Psoas muscle (tissue), 8 donors: Measurements from ENCODE around the gene PTTG2. TPM values are rescaled to one million over a fixed set of nuclear protein-coding genes. Genes with fewer than 3 reads are reported as not detected.

ENCODE experiments used
- ATAC-seq, 4 donors: fragments of 200-7000 bp; cut with Tn5 transposase; one replicate each; pipeline ENCODE4 v1.9.1; 2020; ENCODE audit warnings: moderate library complexity in 3 of 4, mild to moderate bottlenecking in 2 of 4
- DNase-seq, 2 donors: peaks; one replicate each; pipeline ENCODE4 v3.0.0-alpha.2; 2020
- H3K27ac ChIP-seq: fragments of 200-600 bp; one replicate; pipeline ENCODE4 v1.8.0; 2022
- H3K27me3 ChIP-seq, 3 donors: fragments of 200-600 bp in 1 of 3; one replicate each; pipeline versions ENCODE4 v1.6.1 to v1.8.0; 2013 to 2022; ENCODE audit warnings: low read length in 2 of 3, mild to moderate bottlenecking in 2 of 3, moderate library complexity in 1 of 3; ENCODE audit not compliant: insufficient read depth in 3 of 3
- H3K36me3 ChIP-seq, 2 donors: fragments of 200-600 bp in 1 of 2; one replicate each; pipeline versions ENCODE4 v1.6.1 to v1.8.0; 2013 to 2022; ENCODE audit warnings: low read depth in 1 of 2, mild to moderate bottlenecking in 1 of 2, moderate library complexity in 1 of 2; ENCODE audit not compliant: insufficient read depth in 1 of 2
- H3K4me1 ChIP-seq: fragments of 200-600 bp; one replicate; pipeline ENCODE4 v1.8.0; 2022
- H3K4me3 ChIP-seq: fragments of 200-600 bp; one replicate; pipeline ENCODE4 v1.8.0; 2022; ENCODE audit warnings: mild to moderate bottlenecking
- H3K9me3 ChIP-seq: fragments of 200-600 bp; one replicate; pipeline ENCODE4 v1.8.0; 2022
- CTCF ChIP-seq: fragments of 200-600 bp; IDR thresholded peaks from one replicate; pipeline ENCODE4 v1.8.0; 2022; ENCODE audit warnings: antibody characterized with exemption
- WGBS, 3 donors: extraction: QIAGEN DNeasy Blood & Tissue Kit; methylation state at CpG; one replicate each; pipeline versions ENCODE4 v1.1.6 to v1.1.7; 2013; 5-methylcytosine and 5-hydroxymethylcytosine counted together
- intact Hi-C, 2 donors: fragments of 100-400 bp; cut with DNase I; formaldehyde crosslinking; loops; one replicate each; pipeline versions ENCODE4 v1.11.0 to v1.14.2; 2022
- polyA plus RNA-seq, 3 donors: library from polyadenylated mRNA; stranded (reverse); fragments of 200-250 nt; gene quantifications; one replicate each; pipeline ENCODE4 v1.2.3, GENCODE V29; 2013
- total RNA-seq, 4 donors: library from RNA; stranded (reverse); fragmentation: NEBNext Ultra II Directional in 2 of 4; extraction: Animal tissue kit (Norgen Biotek cat#: 25700) in 2 of 4; gene quantifications; one replicate each; pipeline versions ENCODE4 v1.2.1 to v1.2.4, GENCODE V29; 2021 to 2023
- donor health status: healthy with polysubstance abuse.
- donor health status: DM: no; HTN: no; CAD: no; lungs with moderate emphysema.
- donor health status: Bipolar disorder and iron deficiency.
- donor health status: healthy.
- donor health status: DM: yes; HTN: yes; CAD: no.
- donor health status: DM: no; HTN: no; CAD: no.
- donor health status: DM: no; HTN: no; CAD: no.
- donor health status: DM: yes; HTN: yes; CAD: no.

PTTG2 gene
- total and polyA plus RNA-seq, 7 donors: 0.10 to 3.9 (median 0.69) TPM; not detected in 3

GRCh38 chr4:37983951-37984350 is 23.8 kb downstream of the PTTG2 start:
- Histone ChIP-seq H3K36me3 (no peaks in the 10 kb centered on the region), H3K4me3 (no peak overlapping the region), H3K27me3 (no peaks in the 10 kb centered on the region), H3K9me3 (no peaks in the 10 kb centered on the region), H3K4me1 (no peaks in the 10 kb centered on the region), H3K27ac (no peak overlapping the region)
- TF ChIP-seq CTCF: no peak
- WGBS, 3 donors: 96 to 100% (median 97%) methylated on average over 1 of the region's 1 CpG
- intact Hi-C loops: loop anchor here in 1 of 2 donors (10.0 kb wide), 1 partner anchor 379 kb away; no protein-coding TSS in a partner anchor
- ATAC-seq: no peak
- DNase-seq: no peak

- H3K27me3 ChIP-seq: no peaks in the 10 kb centered on the region
- H3K4me1 ChIP-seq: peaks cover 6% of the 10 kb centered on the region
- DNase-seq (no peak), ATAC-seq (no peak)
- no peak overlapping the region for H3K27ac ChIP-seq
- WGBS, 3 donors: 60 to 84% (median 80%) methylated on average over 3 of the region's 3 CpGs
- H3K9me3 ChIP-seq: no peaks in the 10 kb centered on the region
- TF ChIP-seq CTCF: no peak
- intact Hi-C loops: loop anchor here in 1 of 2 donors (10.0 kb wide), 1 partner anchor 381 kb away; no protein-coding TSS in a partner anchor
- no peaks in the 10 kb centered on the region for H3K36me3 ChIP-seq
- H3K4me3 ChIP-seq: no peak overlapping the region
These were observed 25.6 kb downstream of the PTTG2 start for GRCh38 chr4:37985730-37986275.

GRCh38 chr4:37988670-37989069 is 28.5 kb downstream of the PTTG2 start:
- Histone ChIP-seq H3K4me3 (no peak overlapping the region), H3K4me1 (peaks cover 6% of the 10 kb centered on the region), H3K36me3 (no peaks in the 10 kb centered on the region), H3K27ac (no peak overlapping the region), H3K9me3 (no peaks in the 10 kb centered on the region), H3K27me3 (no peaks in the 10 kb centered on the region)
- 54 to 74% (median 69%) methylated on average over 5 of the region's 5 CpGs for WGBS, 3 donors
- intact Hi-C loops: loop anchor here in 1 of 2 donors (10.0 kb wide), 1 partner anchor 384 kb away; no protein-coding TSS in a partner anchor
- DNase-seq: no peak
- no peak for ATAC-seq
- no peak for TF ChIP-seq CTCF

- WGBS, 3 donors: 71 to 73% (median 73%) methylated on average over 8 of the region's 8 CpGs
These were observed 29.4 kb downstream of the PTTG2 start for GRCh38 chr4:37989398-37990260.

More at GRCh38 chr4:37989398-37990260, 29.4 kb downstream of the PTTG2 start:
- DNase-seq (no peak), ATAC-seq (peak in 2 of 4 donors; percentile 24 to 29)
- H3K4me1 ChIP-seq: peaks cover 6% of the 10 kb centered on the region
- H3K27me3 ChIP-seq: no peaks in the 10 kb centered on the region
- no peaks in the 10 kb centered on the region for H3K9me3 ChIP-seq
- no peaks in the 10 kb centered on the region for H3K36me3 ChIP-seq
- no peak overlapping the region for H3K4me3 ChIP-seq
- H3K27ac ChIP-seq: peak overlapping the region; percentile 43
- intact Hi-C loops: loop anchor here in 1 of 2 donors (10.0 kb wide), 1 partner anchor 385 kb away; no protein-coding TSS in a partner anchor
- TF ChIP-seq CTCF: no peak
